Kidney (tissue), 14 donors: Measurements from ENCODE around the gene TTBK2. TPM values are rescaled to one million over a fixed set of nuclear protein-coding genes. Genes with fewer than 3 reads are reported as not detected.

Source experiments
- DNase-seq, 5 donors: peaks; one replicate each; pipeline ENCODE4 v3.0.0-alpha.2; 2013 to 2020
- FAIRE-seq: peaks from 2 replicates; lab custom pipeline; 2012; peaks lifted over from hg19 to GRCh38; lab: Jason Lieb, UNC
- H3K27ac ChIP-seq, 2 donors: one replicate each; pipeline ENCODE4 v1.7.0; 2013; ENCODE audit warnings: low read depth in 2 of 2, low read length in 2 of 2, inconsistent platforms in 1 of 2
- H3K27me3 ChIP-seq: one replicate; pipeline ENCODE4 v1.7.1; 2013; ENCODE audit warnings: low read length, inconsistent platforms; ENCODE audit not compliant: control insufficient read depth, insufficient read depth
- H3K36me3 ChIP-seq, 3 donors: one replicate each; pipeline versions ENCODE4 v1.7.0 to v1.7.1; 2013; ENCODE audit warnings: low read length in 3 of 3, control low read depth in 1 of 3, inconsistent platforms in 1 of 3; ENCODE audit not compliant: insufficient read depth in 3 of 3, control insufficient read depth in 2 of 3
- H3K4me1 ChIP-seq, 3 donors: one replicate each; pipeline versions ENCODE4 v1.7.0 to v1.7.1; 2013; ENCODE audit warnings: low read length in 3 of 3, inconsistent platforms in 1 of 3, low read depth in 1 of 3; ENCODE audit not compliant: control insufficient read depth in 2 of 3, insufficient read depth in 2 of 3
- H3K4me3 ChIP-seq, 3 donors: one replicate each; pipeline versions ENCODE4 v1.7.0 to v1.8.1; 2013; ENCODE audit warnings: low read length in 3 of 3, control low read depth in 1 of 3, inconsistent platforms in 1 of 3
- H3K9ac ChIP-seq, 3 donors: one replicate each; pipeline versions ENCODE4 v1.7.0 to v1.7.1; 2013; ENCODE audit warnings: low read length in 3 of 3, control low read depth in 1 of 3, inconsistent platforms in 1 of 3
- H3K9me3 ChIP-seq, 3 donors: one replicate each; pipeline versions ENCODE4 v1.7.0 to v1.7.1; 2013; ENCODE audit warnings: low read length in 3 of 3, control low read depth in 1 of 3, inconsistent platforms in 1 of 3; ENCODE audit not compliant: control insufficient read depth in 2 of 3, insufficient read depth in 1 of 3
- CTCF ChIP-seq: IDR thresholded peaks from 3 replicates; pipeline ENCODE4 v1.5.1; 2012; ENCODE audit warnings: mild to moderate bottlenecking, moderate library complexity, borderline replicate concordance; ENCODE audit not compliant: insufficient read depth; ENCODE audit errors: extremely low read depth
- intact Hi-C: fragments of 100-400 bp; cut with DNase I; formaldehyde crosslinking; loops from one replicate; pipeline ENCODE4 v1.11.1; 2022
- polyA plus RNA-seq: library from polyadenylated mRNA; stranded (reverse); fragments of 350-450 nt; fragmentation: Illumina TruSeq; extraction: RNeasy Lipid Tissue Mini Kit (QIAGEN cat#74804); gene quantifications from one replicate; pipeline ENCODE4 v1.2.3, GENCODE V29; 2014; ENCODE audit warnings: low read depth, low replicate concordance; ENCODE audit not compliant: insufficient read depth
- total RNA-seq: library from RNA; stranded (reverse); fragmentation: NEBNext Ultra II Directional; extraction: Animal tissue kit (Norgen Biotek cat#: 25700); gene quantifications from one replicate; pipeline ENCODE4 v1.2.1, GENCODE V29; 2021
- donor health status: control.
- donor health status: control.
- donor health status: control.
- donor health status: control.
- donor health status: control.
- donor health status: DM: yes; HTN: yes; CAD: no.
- donor health status: Normal renal cell carcinoma (clear cell type).

The TTBK2 gene
- total and polyA plus RNA-seq, 2 donors from 2014 or later, result 1.9 to 19.1 TPM

- peaks cover 4 to 54% (median 26%) of the 10 kb centered on the region in 3 donors for H3K36me3 ChIP-seq
- no peak overlapping the region for H3K27ac ChIP-seq
- no peaks in the 10 kb centered on the region for H3K4me1 ChIP-seq
- no peak overlapping the region for H3K9ac ChIP-seq
- H3K27me3 ChIP-seq, result no peaks in the 10 kb centered on the region
- no peak for FAIRE-seq
- H3K9me3 ChIP-seq, result no peaks in the 10 kb centered on the region
- TF ChIP-seq CTCF, result no peak
- H3K4me3 ChIP-seq, result no peak overlapping the region
- intact Hi-C loops, result no loop called here
- no peak for DNase-seq
Measured at GRCh38 chr15:42730135-42730534, 190.4 kb downstream of the TTBK2 start.

- H3K27me3 ChIP-seq, result no peaks in the 10 kb centered on the region
- FAIRE-seq, result no peak
- peaks cover 2 to 61% (median 29%) of the 10 kb centered on the region in 3 donors for H3K36me3 ChIP-seq
- no peak overlapping the region for H3K9ac ChIP-seq
- DNase-seq, result no peak
- no peak overlapping the region for H3K4me3 ChIP-seq
- intact Hi-C loops, result loop anchor here (10.0 kb wide), 1 partner anchor 195 kb away; the partner anchor contains the start of gene TTBK2
- no peak for TF ChIP-seq CTCF
- H3K27ac ChIP-seq, result no peak overlapping the region
- no peaks in the 10 kb centered on the region for H3K9me3 ChIP-seq
- no peaks in the 10 kb centered on the region for H3K4me1 ChIP-seq
Measured at GRCh38 chr15:42729409-42729808, 191.2 kb downstream of the TTBK2 start.

- Histone ChIP-seq H3K9ac (no peak overlapping the region), H3K27ac (no peak overlapping the region), H3K9me3 (no peaks in the 10 kb centered on the region), H3K4me1 (no peaks in the 10 kb centered on the region), H3K36me3 (peaks cover 2 to 61% (median 25%) of the 10 kb centered on the region in 3 donors), H3K4me3 (no peak overlapping the region), H3K27me3 (no peaks in the 10 kb centered on the region)
- TF ChIP-seq CTCF, result no peak
- FAIRE-seq, result no peak
- no peak for DNase-seq
- intact Hi-C loops, result loop anchor here (10.0 kb wide), 1 partner anchor 196 kb away; the partner anchor contains the start of gene TTBK2
Measured at GRCh38 chr15:42728972-42729371, 191.6 kb downstream of the TTBK2 start.

- DNase-seq (peak in 3 of 5 donors; percentile 31 to 60 (median 44)), FAIRE-seq (no peak)
- TF ChIP-seq CTCF, result no peak
- H3K9me3 ChIP-seq, result no peaks in the 10 kb centered on the region
- H3K36me3 ChIP-seq, result peaks cover 2 to 58% (median 22%) of the 10 kb centered on the region in 3 donors
- H3K27ac ChIP-seq, result no peak overlapping the region
- no peaks in the 10 kb centered on the region for H3K4me1 ChIP-seq
- no peak overlapping the region for H3K9ac ChIP-seq
- intact Hi-C loops, result loop anchor here (10.0 kb wide), 1 partner anchor 196 kb away; the partner anchor contains the start of gene TTBK2
- no peaks in the 10 kb centered on the region for H3K27me3 ChIP-seq
- H3K4me3 ChIP-seq, result no peak overlapping the region
Measured at GRCh38 chr15:42728560-42728959, 192.0 kb downstream of the TTBK2 start.
